H9 (cell line): ENCODE results near the gene TSC22D1. TPM values are rescaled to one million over a fixed set of nuclear protein-coding genes. Genes with fewer than 3 reads are reported as not detected.

ENCODE experiments used
- DNase-seq: peaks from one replicate; pipeline ENCODE4 v3.0.0-alpha.2; 2017
- H2AFZ ChIP-seq: one replicate; pipeline ENCODE4 v1.6.1; 2013; ENCODE audit warnings: mild to moderate bottlenecking, low read length, control low read depth, moderate library complexity
- H2AK5ac ChIP-seq: 2 replicates; pipeline ENCODE4 v1.6.1; 2013; ENCODE audit warnings: low read length, control low read depth, mixed read lengths; ENCODE audit not compliant: insufficient read length
- H2BK120ac ChIP-seq: one replicate; pipeline ENCODE4 v1.6.1; 2013; ENCODE audit warnings: low read depth, mild to moderate bottlenecking, low read length, control low read depth, inconsistent platforms; ENCODE audit not compliant: poor library complexity, severe bottlenecking
- H2BK12ac ChIP-seq: 2 replicates; pipeline ENCODE4 v1.6.1; 2013; ENCODE audit warnings: low read length, control low read depth, mixed read lengths, low read depth; ENCODE audit not compliant: insufficient read length
- H2BK15ac ChIP-seq: 2 replicates; pipeline ENCODE4 v1.6.1; 2013; ENCODE audit warnings: low read depth, low read length, control low read depth
- H2BK20ac ChIP-seq: one replicate; pipeline ENCODE4 v1.6.1; 2013; ENCODE audit warnings: low read depth, mild to moderate bottlenecking, low read length, control low read depth, inconsistent platforms; ENCODE audit not compliant: poor library complexity, severe bottlenecking
- H2BK5ac ChIP-seq: 2 replicates; pipeline ENCODE4 v1.6.1; 2013; ENCODE audit warnings: low read length, control low read depth, mixed read lengths; ENCODE audit not compliant: insufficient read length
- H3K14ac ChIP-seq: 2 replicates; pipeline ENCODE4 v1.6.1; 2013; ENCODE audit warnings: low read length, control low read depth; ENCODE audit not compliant: insufficient read depth
- H3K18ac ChIP-seq: 2 replicates; pipeline ENCODE4 v1.6.1; 2013; ENCODE audit warnings: low read depth, mild to moderate bottlenecking, mixed read lengths, low read length, control low read depth; ENCODE audit not compliant: insufficient read length
- H3K23ac ChIP-seq: 2 replicates; pipeline ENCODE4 v1.6.1; 2013; ENCODE audit warnings: low read length, control low read depth, mixed read lengths, low read depth; ENCODE audit not compliant: insufficient read length
- H3K23me2 ChIP-seq: 2 replicates; pipeline ENCODE4 v1.6.1; 2013; ENCODE audit warnings: low read depth, mild to moderate bottlenecking, mixed read lengths, low read length, control low read depth; ENCODE audit not compliant: insufficient read length, poor library complexity, severe bottlenecking
- H3K27ac ChIP-seq: 2 replicates; pipeline ENCODE4 v1.5.1; 2013; ENCODE audit warnings: low read length, control low read depth, mixed read lengths, low read depth; ENCODE audit not compliant: insufficient read length
- H3K27me3 ChIP-seq: 2 replicates; pipeline ENCODE4 v1.6.1; 2013; ENCODE audit warnings: low read length, control low read depth, inconsistent platforms; ENCODE audit not compliant: insufficient read depth
- H3K4ac ChIP-seq: 2 replicates; pipeline ENCODE4 v1.6.1; 2013; ENCODE audit warnings: low read depth, mild to moderate bottlenecking, control low read depth, inconsistent platforms, low read length, moderate library complexity
- H3K4me1 ChIP-seq: 2 replicates; pipeline ENCODE4 v1.6.1; 2013; ENCODE audit warnings: low read length, control low read depth, inconsistent platforms; ENCODE audit not compliant: insufficient read depth
- H3K4me2 ChIP-seq: 2 replicates; pipeline ENCODE4 v1.6.1; 2013; ENCODE audit warnings: low read length, control low read depth, mixed read lengths; ENCODE audit not compliant: insufficient read length, insufficient read depth
- H3K56ac ChIP-seq: 2 replicates; pipeline ENCODE4 v1.6.1; 2013; ENCODE audit warnings: low read depth, mild to moderate bottlenecking, mixed read lengths, low read length, control low read depth; ENCODE audit not compliant: insufficient read length
- H3K79me1 ChIP-seq: 2 replicates; pipeline ENCODE4 v1.6.1; 2013; ENCODE audit warnings: low read depth, mild to moderate bottlenecking, moderate library complexity, low read length, control low read depth, inconsistent platforms; ENCODE audit not compliant: insufficient read depth, poor library complexity, severe bottlenecking
- H3K79me2 ChIP-seq: 2 replicates; pipeline ENCODE4 v1.6.1; 2013; ENCODE audit warnings: low read length, control low read depth, inconsistent platforms; ENCODE audit not compliant: insufficient read depth
- H3K9ac ChIP-seq: 2 replicates; pipeline ENCODE4 v1.6.1; 2013; ENCODE audit warnings: low read length, control low read depth, mixed read lengths; ENCODE audit not compliant: insufficient read length; ENCODE audit errors: extremely low read depth
- H3K9me3 ChIP-seq: one replicate; pipeline ENCODE4 v1.6.1; 2013; ENCODE audit warnings: low read depth, low read length, inconsistent platforms; ENCODE audit not compliant: control insufficient read depth
- H3T11ph ChIP-seq: one replicate; pipeline ENCODE4 v1.6.1; 2013; ENCODE audit warnings: mild to moderate bottlenecking, low read length, control low read depth, inconsistent platforms
- H4K20me1 ChIP-seq: one replicate; pipeline ENCODE4 v1.6.1; 2013; ENCODE audit not compliant: control insufficient read depth, insufficient read length, insufficient read depth
- H4K5ac ChIP-seq: 2 replicates; pipeline ENCODE4 v1.6.1; 2013; ENCODE audit warnings: low read depth, mild to moderate bottlenecking, mixed read lengths, low read length, control low read depth; ENCODE audit not compliant: insufficient read length
- H4K8ac ChIP-seq: replicated peaks from 2 replicates; pipeline ENCODE4 v1.6.1; 2013; ENCODE audit warnings: low read length, control low read depth, mixed read lengths, low read depth; ENCODE audit not compliant: insufficient read length
- H4K91ac ChIP-seq: 2 replicates; pipeline ENCODE4 v1.6.1; 2013; ENCODE audit warnings: low read depth, mild to moderate bottlenecking, moderate library complexity, mixed read lengths, low read length, control low read depth; ENCODE audit not compliant: insufficient read length
- H3K27ac Mint-ChIP-seq, 3 experiments: 2 replicates in 2 of 3; 3 replicates in 1 of 3; pipeline ENCODE4 v1.8.0; 2020 to 2021; ENCODE audit warnings: mixed read lengths in 3 of 3, mild to moderate bottlenecking in 1 of 3, moderate library complexity in 1 of 3
- H3K27me3 Mint-ChIP-seq: 2 replicates; pipeline ENCODE4 v1.8.0; 2021; ENCODE audit warnings: low read depth, mild to moderate bottlenecking, moderate library complexity, mixed read lengths
- H3K36me3 Mint-ChIP-seq, 3 experiments: 2 replicates in 2 of 3; 3 replicates in 1 of 3; pipeline ENCODE4 v1.8.0; 2020 to 2021; ENCODE audit warnings: low read depth in 3 of 3, mixed read lengths in 3 of 3; ENCODE audit not compliant: insufficient read depth in 1 of 3
- H3K4me1 Mint-ChIP-seq, 2 experiments: 2 replicates each; pipeline ENCODE4 v1.8.0; 2020; ENCODE audit warnings: mixed read lengths in 2 of 2
- H3K4me3 Mint-ChIP-seq, 2 experiments: 2 replicates in 1 of 2; 3 replicates in 1 of 2; pipeline ENCODE4 v1.8.0; 2020 to 2021; ENCODE audit warnings: mild to moderate bottlenecking in 2 of 2, mixed read lengths in 2 of 2, moderate library complexity in 1 of 2
- H3K9me3 Mint-ChIP-seq, 2 experiments: 2 replicates in 1 of 2; 3 replicates in 1 of 2; pipeline ENCODE4 v1.8.0; 2020; ENCODE audit warnings: mild to moderate bottlenecking in 2 of 2, mixed read lengths in 2 of 2, moderate library complexity in 1 of 2
- WGBS: extraction: QIAGEN DNeasy Blood & Tissue Kit; methylation state at CpG from one replicate; pipeline ENCODE4 v1.1.7; 2013; ENCODE audit warnings: missing lambda C conversion rate, low lambda C conversion rate, mixed read lengths; ENCODE audit not compliant: insufficient read length; ENCODE audit errors: extremely low coverage; 5-methylcytosine and 5-hydroxymethylcytosine counted together
- total RNA-seq: library from RNA; stranded (reverse); gene quantifications from 2 replicates; pipeline ENCODE4 v1.2.1, GENCODE V29; 2021
- TF ChIP-seq, protein P1 (sequence below): fragments of 200-600 bp; sonication (generic); conservative IDR thresholded peaks from 3 replicates; pipeline ENCODE4 v1.8.0; 2021; ENCODE audit warnings: antibody characterized with exemption, mild to moderate bottlenecking

TSC22D1 gene
- total RNA-seq, 1 experiment from 2014 or later: 76.7 TPM

DNA sequence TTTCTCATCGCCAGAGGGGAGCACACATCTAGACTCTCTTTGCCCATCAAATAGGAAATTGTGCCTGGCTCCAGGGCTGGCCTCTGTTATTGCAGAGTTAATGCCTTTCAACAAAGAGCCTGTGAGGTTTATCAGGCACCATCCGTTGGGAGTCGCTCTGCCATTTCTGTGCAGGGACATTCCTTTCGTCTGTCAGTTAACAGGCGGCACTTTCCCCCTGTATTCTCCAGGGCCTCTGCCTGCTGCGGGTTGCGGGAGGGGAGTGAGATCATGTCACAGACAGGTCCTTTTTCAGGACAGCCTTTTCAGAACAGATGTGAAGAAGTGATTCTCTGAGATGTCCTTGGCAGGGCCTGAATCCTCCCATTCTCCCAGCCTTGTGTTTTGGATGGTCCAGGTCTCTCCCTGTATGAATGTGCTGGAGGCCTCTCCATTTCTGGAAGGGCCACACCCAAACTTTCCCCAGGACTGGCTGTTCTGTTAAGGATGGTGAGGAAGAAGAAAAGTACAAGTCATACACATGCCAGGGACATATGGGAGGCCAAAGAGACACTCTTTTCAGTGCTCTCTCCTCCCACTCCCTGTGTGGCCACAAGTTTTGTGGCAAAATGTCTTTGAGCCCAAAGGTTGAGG is 187.6 kb downstream of the TSC22D1 start:
- Histone ChIP-seq H3K4me2 (no peak overlapping the region), H3K23me2 (no peaks in the 10 kb centered on the region), H2BK12ac (no peak overlapping the region), H3K4ac (no peak overlapping the region), H3K9ac (no peak overlapping the region), H3K4me1 (no peaks in the 10 kb centered on the region; the same call in 1 of the 2 replicates), H2BK120ac (no peak overlapping the region), H4K91ac (no peak overlapping the region), H2AK5ac (no peak overlapping the region), H2BK20ac (no peak overlapping the region), H4K5ac (no peak overlapping the region), H4K8ac (no peak overlapping the region), H3K9me3 (no peaks in the 10 kb centered on the region), H2BK5ac (no peak overlapping the region), H2AFZ (no peak overlapping the region), H3K27ac (no peak overlapping the region), H3K14ac (no peak overlapping the region), H3K56ac (no peak overlapping the region), H3K79me1 (no peaks in the 10 kb centered on the region), H3K27me3 (no peaks in the 10 kb centered on the region), H3T11ph (no peak overlapping the region), H2BK15ac (no peak overlapping the region), H3K23ac (no peak overlapping the region), H4K20me1 (no peaks in the 10 kb centered on the region), H3K79me2 (no peaks in the 10 kb centered on the region), H3K18ac (no peak overlapping the region)
- H3K36me3 Mint-ChIP-seq: peaks cover 0 to 2% (median 0%) of the 10 kb centered on the region in 3 experiments; a peak in 1 of 7 replicates
- no peak overlapping the region for H3K4me3 Mint-ChIP-seq
- H3K27me3 Mint-ChIP-seq: peaks cover 2% of the 10 kb centered on the region
- no peaks in the 10 kb centered on the region for H3K9me3 Mint-ChIP-seq
- H3K27ac Mint-ChIP-seq: peak overlapping the region in 1 of 3 experiments; percentile 9; a peak in 1 of 7 replicates
- H3K4me1 Mint-ChIP-seq: peaks cover 23 to 45% of the 10 kb centered on the region in 2 experiments
- TF ChIP-seq, protein P1, sequence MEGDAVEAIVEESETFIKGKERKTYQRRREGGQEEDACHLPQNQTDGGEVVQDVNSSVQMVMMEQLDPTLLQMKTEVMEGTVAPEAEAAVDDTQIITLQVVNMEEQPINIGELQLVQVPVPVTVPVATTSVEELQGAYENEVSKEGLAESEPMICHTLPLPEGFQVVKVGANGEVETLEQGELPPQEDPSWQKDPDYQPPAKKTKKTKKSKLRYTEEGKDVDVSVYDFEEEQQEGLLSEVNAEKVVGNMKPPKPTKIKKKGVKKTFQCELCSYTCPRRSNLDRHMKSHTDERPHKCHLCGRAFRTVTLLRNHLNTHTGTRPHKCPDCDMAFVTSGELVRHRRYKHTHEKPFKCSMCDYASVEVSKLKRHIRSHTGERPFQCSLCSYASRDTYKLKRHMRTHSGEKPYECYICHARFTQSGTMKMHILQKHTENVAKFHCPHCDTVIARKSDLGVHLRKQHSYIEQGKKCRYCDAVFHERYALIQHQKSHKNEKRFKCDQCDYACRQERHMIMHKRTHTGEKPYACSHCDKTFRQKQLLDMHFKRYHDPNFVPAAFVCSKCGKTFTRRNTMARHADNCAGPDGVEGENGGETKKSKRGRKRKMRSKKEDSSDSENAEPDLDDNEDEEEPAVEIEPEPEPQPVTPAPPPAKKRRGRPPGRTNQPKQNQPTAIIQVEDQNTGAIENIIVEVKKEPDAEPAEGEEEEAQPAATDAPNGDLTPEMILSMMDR: no peak
- no peak for DNase-seq
- no CpG with 5 or more reads among the region's 7 CpGs for WGBS
